Measurements from ENCODE around the gene LYSMD2.

Gene LYSMD2

DNA sequence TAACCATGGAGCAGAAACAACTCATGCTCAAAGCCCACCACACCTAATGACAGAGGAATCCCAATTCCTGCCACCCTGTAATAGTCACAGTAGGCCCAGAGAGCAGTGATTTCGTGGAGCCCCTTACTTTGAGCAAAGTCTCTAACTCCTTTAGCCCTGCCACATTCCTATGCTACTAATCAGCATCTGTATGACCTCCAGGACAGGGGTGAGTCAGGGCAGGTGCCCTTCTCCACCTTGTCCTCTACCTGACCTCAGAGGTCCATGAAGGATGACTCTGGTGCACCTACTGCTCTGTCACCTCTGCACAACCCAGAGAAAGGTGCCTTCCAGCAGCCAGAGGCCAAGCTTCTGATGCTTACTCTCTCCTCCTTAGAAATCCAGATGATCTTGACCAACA lies 62.2 kb downstream of the LYSMD2 start:
- H3K9ac ChIP-seq (ENCODE audit: low read depth, low read length, poor library complexity, severe bottlenecking): no peak overlapping the region
- TF ChIP-seq, protein P1, sequence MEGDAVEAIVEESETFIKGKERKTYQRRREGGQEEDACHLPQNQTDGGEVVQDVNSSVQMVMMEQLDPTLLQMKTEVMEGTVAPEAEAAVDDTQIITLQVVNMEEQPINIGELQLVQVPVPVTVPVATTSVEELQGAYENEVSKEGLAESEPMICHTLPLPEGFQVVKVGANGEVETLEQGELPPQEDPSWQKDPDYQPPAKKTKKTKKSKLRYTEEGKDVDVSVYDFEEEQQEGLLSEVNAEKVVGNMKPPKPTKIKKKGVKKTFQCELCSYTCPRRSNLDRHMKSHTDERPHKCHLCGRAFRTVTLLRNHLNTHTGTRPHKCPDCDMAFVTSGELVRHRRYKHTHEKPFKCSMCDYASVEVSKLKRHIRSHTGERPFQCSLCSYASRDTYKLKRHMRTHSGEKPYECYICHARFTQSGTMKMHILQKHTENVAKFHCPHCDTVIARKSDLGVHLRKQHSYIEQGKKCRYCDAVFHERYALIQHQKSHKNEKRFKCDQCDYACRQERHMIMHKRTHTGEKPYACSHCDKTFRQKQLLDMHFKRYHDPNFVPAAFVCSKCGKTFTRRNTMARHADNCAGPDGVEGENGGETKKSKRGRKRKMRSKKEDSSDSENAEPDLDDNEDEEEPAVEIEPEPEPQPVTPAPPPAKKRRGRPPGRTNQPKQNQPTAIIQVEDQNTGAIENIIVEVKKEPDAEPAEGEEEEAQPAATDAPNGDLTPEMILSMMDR (conservative IDR thresholded peaks at IDR 0.05; ENCODE audit: low read length): no peak
- no peak for TF ChIP-seq EZH2phosphoT487 (IDR thresholded peaks at IDR 0.05; ENCODE audit: borderline replicate concordance)
- no peaks in the 10 kb centered on the region for H3K27me3 ChIP-seq (ENCODE audit: insufficient read depth, low read length, poor library complexity, severe bottlenecking)
- no peaks in the 10 kb centered on the region for H3K36me3 ChIP-seq (ENCODE audit: insufficient read depth, low read length)
- no peaks in the 10 kb centered on the region for H3F3A ChIP-seq (ENCODE audit: low read depth)
- no peak overlapping the region for H3K4me2 ChIP-seq (ENCODE audit: low read depth, low read length, poor library complexity, severe bottlenecking)
- H2AFZ ChIP-seq (ENCODE audit: low read length): no peak overlapping the region
- H3K79me2 ChIP-seq (ENCODE audit: insufficient read depth, low read length): no peaks in the 10 kb centered on the region
- no peaks in the 10 kb centered on the region for H3K9me3 ChIP-seq (ENCODE audit: insufficient read depth, low read depth, low read length)
- no peaks in the 10 kb centered on the region for H4K20me1 ChIP-seq (ENCODE audit: insufficient read depth, low read length, poor library complexity, severe bottlenecking)
- no peak overlapping the region for H3K4me3 ChIP-seq (ENCODE audit: low read length, poor library complexity, severe bottlenecking)
- H3K4me1 ChIP-seq (ENCODE audit: insufficient read depth, low read length, poor library complexity, severe bottlenecking): no peaks in the 10 kb centered on the region
- no peaks in the 10 kb centered on the region for H3K9me2 ChIP-seq (replicated peaks; ENCODE audit: low read depth, low read length)

All from Loucy (cell line).